ENCODE data around the gene PSPH. TPM values are rescaled to one million over a fixed set of nuclear protein-coding genes. Genes with fewer than 3 reads are reported as not detected.

Gene PSPH
- total RNA-seq, 2 donors from 2014 or later, result 29.9 to 34.6 TPM

DNA sequence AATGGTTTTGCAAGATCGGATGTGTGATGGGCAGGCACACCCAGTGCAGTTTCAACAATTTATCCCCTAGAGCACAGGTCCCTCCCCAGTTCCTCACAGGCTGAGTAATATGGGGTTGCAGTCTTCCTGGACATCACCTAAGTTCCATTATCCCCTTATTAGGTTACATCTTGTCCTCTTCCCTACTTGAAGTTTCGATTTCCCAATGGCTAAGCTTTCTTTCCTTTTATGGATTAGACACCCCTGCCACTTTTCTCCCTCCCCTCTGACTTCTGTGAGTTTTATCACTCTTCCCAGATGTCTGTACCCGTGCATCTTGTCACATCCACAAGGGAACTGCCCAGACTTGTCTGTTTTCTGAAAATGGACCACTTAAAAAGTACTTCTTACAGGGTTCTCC, 89.2 kb downstream of the PSPH start:
- Histone ChIP-seq H3K4me3 (ENCODE audit: low read length) (no peak overlapping the region), H3K4me1 (ENCODE audit: control insufficient read depth, insufficient read depth, low read length) (no peaks in the 10 kb centered on the region), H3K36me3 (ENCODE audit: control insufficient read depth, insufficient read depth, low read length) (peaks cover 4% of the 10 kb centered on the region), H3K9me3 (ENCODE audit: control insufficient read depth, low read length) (no peaks in the 10 kb centered on the region), H3K27me3 (ENCODE audit: control insufficient read depth, insufficient read depth, low read length, poor library complexity, severe bottlenecking) (peaks cover 11% of the 10 kb centered on the region), H3K9ac (ENCODE audit: extremely low read depth, low read length, poor library complexity, severe bottlenecking) (no peak overlapping the region), H3K27ac (ENCODE audit: low read depth, low read length) (no peak overlapping the region)
- Mint-ChIP-seq H3K9me3 (peaks cover 4% of the 10 kb centered on the region), H3K27ac (no peak overlapping the region), H3K36me3 (ENCODE audit: low read depth) (peaks cover 7% of the 10 kb centered on the region), H3K27me3 (ENCODE audit: insufficient read depth) (peaks cover 26% of the 10 kb centered on the region), H3K4me1 (peaks cover 5% of the 10 kb centered on the region), H3K4me3 (no peak overlapping the region)
- TF ChIP-seq CTCF (conservative IDR thresholded peaks at IDR 0.05), result no peak
- 93 to 100% methylated on average over 3 of the region's 3 CpGs for WGBS, 2 experiments (ENCODE audit: insufficient coverage in 1 of 2, insufficient read length in 1 of 2)
- DNase-seq, result no peak

Other genes with a start within 250 kb of the PSPH start
- gene SEPTIN14, start 188.7 kb downstream of the PSPH start, total RNA-seq, result not detected
- gene ZNF713, start 164.0 kb downstream of the PSPH start, total RNA-seq, result 1 to 10 TPM; 7.1 to 8.0 TPM
- 10 to 100 TPM; 18.0 to 19.8 TPM for gene MRPS17, start 99.6 kb downstream of the PSPH start, total RNA-seq
- 10 to 100 TPM; 37.1 to 62.2 TPM for gene NIPSNAP2, start 86.9 kb downstream of the PSPH start, total RNA-seq
- 100 to 1,000 TPM; 225 to 230 TPM for gene CCT6A, start 321 bp upstream of the PSPH start, total RNA-seq
- 100 to 1,000 TPM; 122 to 133 TPM for gene SUMF2, start 12.8 kb upstream of the PSPH start, total RNA-seq
- gene PHKG1, start 41.5 kb upstream of the PSPH start, total RNA-seq, result under 1 TPM; 0.46 TPM
- gene CHCHD2, start 55.0 kb upstream of the PSPH start, total RNA-seq, result 10 to 100 TPM; 44.7 to 88.8 TPM
- not detected for gene NUPR2, start 65.0 kb upstream of the PSPH start, total RNA-seq